HEK293 (cell line): ENCODE results near the gene TCTN2.
A peak's percentile ranks its signal among the peaks of the same experiment; 100 is the strongest.

Experiments
- FEZF1 ChIP-seq: fragments of 450-650 bp; formaldehyde crosslinking; IDR thresholded peaks from 2 replicates; pipeline ENCODE4 v1.5.1; 2016; ENCODE audit warnings: missing biosample characterization, missing genetic modification characterization
- SP3 ChIP-seq: fragments of 450-650 bp; formaldehyde crosslinking; IDR thresholded peaks from 2 replicates; pipeline ENCODE4 v1.5.1; 2016; ENCODE audit warnings: missing biosample characterization, missing genetic modification characterization
- SP7 ChIP-seq: fragments of 450-650 bp; formaldehyde crosslinking; IDR thresholded peaks from 2 replicates; pipeline ENCODE4 v1.5.1; 2016; ENCODE audit warnings: missing biosample characterization, missing genetic modification characterization
- TCF7L2 ChIP-seq: IDR thresholded peaks from 2 replicates; pipeline ENCODE4 v1.6.1; 2011; ENCODE audit warnings: low read depth, mild to moderate bottlenecking, inconsistent platforms, low read length, moderate library complexity, borderline replicate concordance
- WT1 ChIP-seq: fragments of 450-650 bp; formaldehyde crosslinking; IDR thresholded peaks from 2 replicates; pipeline ENCODE4 v1.5.1; 2016; ENCODE audit warnings: missing biosample characterization, missing genetic modification characterization
- YY2 ChIP-seq: fragments of 450-650 bp; formaldehyde crosslinking; IDR thresholded peaks from 2 replicates; pipeline ENCODE4 v1.5.1; 2016; ENCODE audit warnings: missing biosample characterization, missing genetic modification characterization
- ZEB2 ChIP-seq: fragments of 450-650 bp; formaldehyde crosslinking; IDR thresholded peaks from 2 replicates; pipeline ENCODE4 v1.5.1; 2016; ENCODE audit warnings: missing biosample characterization, missing genetic modification characterization
- ZNF146 ChIP-seq: fragments of 450-650 bp; formaldehyde crosslinking; IDR thresholded peaks from 2 replicates; pipeline ENCODE4 v1.5.1; 2016; ENCODE audit warnings: missing biosample characterization, missing genetic modification characterization
- ZNF2 ChIP-seq: fragments of 450-650 bp; formaldehyde crosslinking; IDR thresholded peaks from 2 replicates; pipeline ENCODE4 v1.5.1; 2016; ENCODE audit warnings: missing biosample characterization, missing genetic modification characterization
- ZNF23 ChIP-seq: fragments of 450-650 bp; formaldehyde crosslinking; IDR thresholded peaks from 2 replicates; pipeline ENCODE4 v1.5.1; 2016; ENCODE audit warnings: missing biosample characterization, missing genetic modification characterization, borderline replicate concordance
- ZNF354C ChIP-seq: fragments of 450-650 bp; formaldehyde crosslinking; IDR thresholded peaks from 2 replicates; pipeline ENCODE4 v1.5.1; 2016; ENCODE audit warnings: missing biosample characterization, missing genetic modification characterization, low read depth, borderline replicate concordance
- ZNF426 ChIP-seq: fragments of 450-650 bp; formaldehyde crosslinking; IDR thresholded peaks from 2 replicates; pipeline ENCODE4 v1.5.1; 2017; ENCODE audit warnings: missing biosample characterization, missing genetic modification characterization, mild to moderate bottlenecking, inconsistent platforms, moderate library complexity
- ZNF585B ChIP-seq: fragments of 450-650 bp; formaldehyde crosslinking; IDR thresholded peaks from 2 replicates; pipeline ENCODE4 v1.5.1; 2016; ENCODE audit warnings: missing biosample characterization, missing genetic modification characterization
- ZNF596 ChIP-seq: fragments of 450-650 bp; IDR thresholded peaks from 2 replicates; pipeline ENCODE4 v1.5.0; 2018; ENCODE audit warnings: missing biosample characterization, mild to moderate bottlenecking, missing genetic modification characterization, moderate library complexity
- ZNF600 ChIP-seq: fragments of 450-650 bp; formaldehyde crosslinking; IDR thresholded peaks from 2 replicates; pipeline ENCODE4 v1.5.1; 2016; ENCODE audit warnings: missing biosample characterization, missing genetic modification characterization
- ZNF629 ChIP-seq: fragments of 450-650 bp; formaldehyde crosslinking; IDR thresholded peaks from 2 replicates; pipeline ENCODE4 v1.5.1; 2017; ENCODE audit warnings: missing biosample characterization, missing genetic modification characterization
- ZNF677 ChIP-seq: fragments of 450-650 bp; IDR thresholded peaks from 2 replicates; pipeline ENCODE4 v1.5.0; 2018; ENCODE audit warnings: missing biosample characterization, mild to moderate bottlenecking, missing genetic modification characterization, moderate library complexity
- ZNF747 ChIP-seq: fragments of 450-650 bp; formaldehyde crosslinking; IDR thresholded peaks from 2 replicates; pipeline ENCODE4 v1.5.1; 2016; ENCODE audit warnings: missing biosample characterization, missing genetic modification characterization
- TF ChIP-seq, protein P1 (sequence below): fragments of 450-650 bp; formaldehyde crosslinking; conservative IDR thresholded peaks from 2 replicates; pipeline ENCODE4 v1.5.1; 2016; ENCODE audit warnings: low read depth, missing biosample characterization, missing genetic modification characterization
- TF ChIP-seq, protein P2 (sequence below): fragments of 450-650 bp; formaldehyde crosslinking; optimal IDR thresholded peaks from 2 replicates; pipeline ENCODE3; 2016; ENCODE audit warnings: missing biosample characterization, mild to moderate bottlenecking, missing genetic modification characterization
- TF ChIP-seq, protein P3 (sequence below): fragments of 450-650 bp; formaldehyde crosslinking; IDR thresholded peaks from 2 replicates; pipeline ENCODE4; 2016; ENCODE audit warnings: missing biosample characterization, missing genetic modification characterization
- TF ChIP-seq, protein P4 (sequence below): fragments of 450-650 bp; formaldehyde crosslinking; conservative IDR thresholded peaks from 2 replicates; pipeline ENCODE4 v1.5.1; 2016; ENCODE audit warnings: low read depth, missing biosample characterization, missing genetic modification characterization
- TF ChIP-seq, protein P5 (sequence below): fragments of 450-650 bp; formaldehyde crosslinking; IDR thresholded peaks from 2 replicates; pipeline ENCODE4 v1.5.1; 2016; ENCODE audit warnings: missing biosample characterization, missing genetic modification characterization
- TF ChIP-seq, protein P6 (sequence below): fragments of 450-650 bp; formaldehyde crosslinking; IDR thresholded peaks from 2 replicates; pipeline ENCODE4 v1.5.1; 2017; ENCODE audit warnings: missing biosample characterization, missing genetic modification characterization

Gene TCTN2

DNA sequence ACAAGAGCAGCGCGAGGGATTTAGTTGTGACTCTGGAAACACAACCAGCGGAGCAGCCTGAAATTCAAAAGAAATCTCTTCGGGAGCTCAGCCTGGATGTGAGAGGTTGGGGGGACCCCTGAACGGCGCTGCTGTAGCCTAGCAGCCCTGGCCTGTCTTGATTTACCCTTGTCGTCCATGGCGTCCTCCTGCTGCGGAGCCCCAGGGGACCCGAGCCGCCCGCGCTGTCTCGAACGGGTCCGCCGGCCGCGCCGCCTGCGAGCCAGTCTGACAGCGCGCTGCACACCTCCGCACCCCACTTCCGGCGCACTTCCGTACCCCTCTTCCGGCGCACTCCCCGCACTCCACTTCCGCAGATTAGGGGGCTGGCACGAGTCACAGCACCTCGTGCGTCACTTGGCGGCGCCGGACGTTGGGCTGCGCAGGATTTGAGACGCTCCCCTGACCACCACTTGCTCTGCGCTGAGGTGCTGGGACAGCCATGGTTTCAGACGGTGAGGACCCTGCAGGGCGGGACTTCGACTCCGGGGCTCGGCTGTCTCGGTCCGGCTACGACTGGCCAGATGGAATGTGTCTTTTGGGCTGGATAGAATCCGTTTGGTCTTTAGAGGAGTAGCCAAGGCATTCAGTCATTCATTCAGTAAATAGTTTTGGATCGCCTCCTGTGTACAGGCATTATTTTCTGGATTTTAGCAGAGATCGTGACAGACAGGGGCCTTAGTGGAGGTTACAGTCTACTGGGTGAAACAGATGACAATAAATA lies 37.4 kb upstream of the TCTN2 start, which contains the start of the genes EIF2B1 and GTF2H3 (continued):
- TF ChIP-seq, protein P1, sequence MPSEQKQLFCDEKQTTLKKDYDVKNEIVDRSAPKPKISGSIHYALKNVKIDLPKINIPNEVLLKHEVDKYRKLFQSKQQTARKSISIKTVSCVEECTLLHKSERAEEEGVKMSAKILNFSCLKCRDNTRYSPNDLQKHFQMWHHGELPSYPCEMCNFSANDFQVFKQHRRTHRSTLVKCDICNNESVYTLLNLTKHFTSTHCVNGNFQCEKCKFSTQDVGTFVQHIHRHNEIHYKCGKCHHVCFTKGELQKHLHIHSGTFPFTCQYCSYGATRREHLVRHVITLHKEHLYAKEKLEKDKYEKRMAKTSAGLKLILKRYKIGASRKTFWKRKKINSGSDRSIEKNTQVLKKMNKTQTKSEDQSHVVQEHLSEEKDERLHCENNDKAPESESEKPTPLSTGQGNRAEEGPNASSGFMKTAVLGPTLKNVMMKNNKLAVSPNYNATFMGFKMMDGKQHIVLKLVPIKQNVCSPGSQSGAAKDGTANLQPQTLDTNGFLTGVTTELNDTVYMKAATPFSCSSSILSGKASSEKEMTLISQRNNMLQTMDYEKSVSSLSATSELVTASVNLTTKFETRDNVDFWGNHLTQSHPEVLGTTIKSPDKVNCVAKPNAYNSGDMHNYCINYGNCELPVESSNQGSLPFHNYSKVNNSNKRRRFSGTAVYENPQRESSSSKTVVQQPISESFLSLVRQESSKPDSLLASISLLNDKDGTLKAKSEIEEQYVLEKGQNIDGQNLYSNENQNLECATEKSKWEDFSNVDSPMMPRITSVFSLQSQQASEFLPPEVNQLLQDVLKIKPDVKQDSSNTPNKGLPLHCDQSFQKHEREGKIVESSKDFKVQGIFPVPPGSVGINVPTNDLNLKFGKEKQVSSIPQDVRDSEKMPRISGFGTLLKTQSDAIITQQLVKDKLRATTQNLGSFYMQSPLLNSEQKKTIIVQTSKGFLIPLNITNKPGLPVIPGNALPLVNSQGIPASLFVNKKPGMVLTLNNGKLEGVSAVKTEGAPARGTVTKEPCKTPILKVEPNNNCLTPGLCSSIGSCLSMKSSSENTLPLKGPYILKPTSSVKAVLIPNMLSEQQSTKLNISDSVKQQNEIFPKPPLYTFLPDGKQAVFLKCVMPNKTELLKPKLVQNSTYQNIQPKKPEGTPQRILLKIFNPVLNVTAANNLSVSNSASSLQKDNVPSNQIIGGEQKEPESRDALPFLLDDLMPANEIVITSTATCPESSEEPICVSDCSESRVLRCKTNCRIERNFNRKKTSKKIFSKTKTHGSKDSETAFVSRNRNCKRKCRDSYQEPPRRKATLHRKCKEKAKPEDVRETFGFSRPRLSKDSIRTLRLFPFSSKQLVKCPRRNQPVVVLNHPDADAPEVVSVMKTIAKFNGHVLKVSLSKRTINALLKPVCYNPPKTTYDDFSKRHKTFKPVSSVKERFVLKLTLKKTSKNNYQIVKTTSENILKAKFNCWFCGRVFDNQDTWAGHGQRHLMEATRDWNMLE: peak; percentile 92
- TF ChIP-seq ZNF747 (tag by site-specific recombination): no peak
- TF ChIP-seq, protein P2, sequence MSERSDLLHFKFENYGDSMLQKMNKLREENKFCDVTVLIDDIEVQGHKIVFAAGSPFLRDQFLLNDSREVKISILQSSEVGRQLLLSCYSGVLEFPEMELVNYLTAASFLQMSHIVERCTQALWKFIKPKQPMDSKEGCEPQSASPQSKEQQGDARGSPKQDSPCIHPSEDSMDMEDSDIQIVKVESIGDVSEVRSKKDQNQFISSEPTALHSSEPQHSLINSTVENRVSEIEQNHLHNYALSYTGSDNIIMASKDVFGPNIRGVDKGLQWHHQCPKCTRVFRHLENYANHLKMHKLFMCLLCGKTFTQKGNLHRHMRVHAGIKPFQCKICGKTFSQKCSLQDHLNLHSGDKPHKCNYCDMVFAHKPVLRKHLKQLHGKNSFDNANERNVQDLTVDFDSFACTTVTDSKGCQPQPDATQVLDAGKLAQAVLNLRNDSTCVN (tag by site-specific recombination): peak; percentile 91
- 0 out of 2 replicates have a peak, but pooled peaks have one; percentile 46 for TF ChIP-seq ZEB2 (tag by site-specific recombination)
- TF ChIP-seq, protein P3, sequence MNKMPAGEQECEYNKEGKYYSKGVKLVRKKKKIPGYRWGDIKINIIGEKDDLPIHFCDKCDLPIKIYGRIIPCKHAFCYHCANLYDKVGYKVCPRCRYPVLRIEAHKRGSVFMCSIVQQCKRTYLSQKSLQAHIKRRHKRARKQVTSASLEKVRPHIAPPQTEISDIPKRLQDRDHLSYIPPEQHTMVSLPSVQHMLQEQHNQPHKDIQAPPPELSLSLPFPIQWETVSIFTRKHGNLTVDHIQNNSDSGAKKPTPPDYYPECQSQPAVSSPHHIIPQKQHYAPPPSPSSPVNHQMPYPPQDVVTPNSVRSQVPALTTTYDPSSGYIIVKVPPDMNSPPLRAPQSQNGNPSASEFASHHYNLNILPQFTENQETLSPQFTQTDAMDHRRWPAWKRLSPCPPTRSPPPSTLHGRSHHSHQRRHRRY (tag by site-specific recombination): no peak
- no peak for TF ChIP-seq FEZF1 (tag by site-specific recombination)
- TF ChIP-seq ZNF354C: no peak
- TF ChIP-seq, protein P4, sequence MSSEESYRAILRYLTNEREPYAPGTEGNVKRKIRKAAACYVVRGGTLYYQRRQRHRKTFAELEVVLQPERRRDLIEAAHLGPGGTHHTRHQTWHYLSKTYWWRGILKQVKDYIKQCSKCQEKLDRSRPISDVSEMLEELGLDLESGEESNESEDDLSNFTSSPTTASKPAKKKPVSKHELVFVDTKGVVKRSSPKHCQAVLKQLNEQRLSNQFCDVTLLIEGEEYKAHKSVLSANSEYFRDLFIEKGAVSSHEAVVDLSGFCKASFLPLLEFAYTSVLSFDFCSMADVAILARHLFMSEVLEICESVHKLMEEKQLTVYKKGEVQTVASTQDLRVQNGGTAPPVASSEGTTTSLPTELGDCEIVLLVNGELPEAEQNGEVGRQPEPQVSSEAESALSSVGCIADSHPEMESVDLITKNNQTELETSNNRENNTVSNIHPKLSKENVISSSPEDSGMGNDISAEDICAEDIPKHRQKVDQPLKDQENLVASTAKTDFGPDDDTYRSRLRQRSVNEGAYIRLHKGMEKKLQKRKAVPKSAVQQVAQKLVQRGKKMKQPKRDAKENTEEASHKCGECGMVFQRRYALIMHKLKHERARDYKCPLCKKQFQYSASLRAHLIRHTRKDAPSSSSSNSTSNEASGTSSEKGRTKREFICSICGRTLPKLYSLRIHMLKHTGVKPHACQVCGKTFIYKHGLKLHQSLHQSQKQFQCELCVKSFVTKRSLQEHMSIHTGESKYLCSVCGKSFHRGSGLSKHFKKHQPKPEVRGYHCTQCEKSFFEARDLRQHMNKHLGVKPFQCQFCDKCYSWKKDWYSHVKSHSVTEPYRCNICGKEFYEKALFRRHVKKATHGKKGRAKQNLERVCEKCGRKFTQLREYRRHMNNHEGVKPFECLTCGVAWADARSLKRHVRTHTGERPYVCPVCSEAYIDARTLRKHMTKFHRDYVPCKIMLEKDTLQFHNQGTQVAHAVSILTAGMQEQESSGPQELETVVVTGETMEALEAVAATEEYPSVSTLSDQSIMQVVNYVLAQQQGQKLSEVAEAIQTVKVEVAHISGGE (tag by site-specific recombination): peak; percentile 98
- TF ChIP-seq YY2 (tag by site-specific recombination): peak; percentile 81
- no peak for TF ChIP-seq ZNF585B
- peak; percentile 61; the same call in 1 of the 2 replicates for TF ChIP-seq ZNF2 (tag by site-specific recombination)
- peak; percentile 87 for TF ChIP-seq SP7 (tag by site-specific recombination)
- TF ChIP-seq ZNF23 (tag by site-specific recombination): no peak
- TF ChIP-seq, protein P5, sequence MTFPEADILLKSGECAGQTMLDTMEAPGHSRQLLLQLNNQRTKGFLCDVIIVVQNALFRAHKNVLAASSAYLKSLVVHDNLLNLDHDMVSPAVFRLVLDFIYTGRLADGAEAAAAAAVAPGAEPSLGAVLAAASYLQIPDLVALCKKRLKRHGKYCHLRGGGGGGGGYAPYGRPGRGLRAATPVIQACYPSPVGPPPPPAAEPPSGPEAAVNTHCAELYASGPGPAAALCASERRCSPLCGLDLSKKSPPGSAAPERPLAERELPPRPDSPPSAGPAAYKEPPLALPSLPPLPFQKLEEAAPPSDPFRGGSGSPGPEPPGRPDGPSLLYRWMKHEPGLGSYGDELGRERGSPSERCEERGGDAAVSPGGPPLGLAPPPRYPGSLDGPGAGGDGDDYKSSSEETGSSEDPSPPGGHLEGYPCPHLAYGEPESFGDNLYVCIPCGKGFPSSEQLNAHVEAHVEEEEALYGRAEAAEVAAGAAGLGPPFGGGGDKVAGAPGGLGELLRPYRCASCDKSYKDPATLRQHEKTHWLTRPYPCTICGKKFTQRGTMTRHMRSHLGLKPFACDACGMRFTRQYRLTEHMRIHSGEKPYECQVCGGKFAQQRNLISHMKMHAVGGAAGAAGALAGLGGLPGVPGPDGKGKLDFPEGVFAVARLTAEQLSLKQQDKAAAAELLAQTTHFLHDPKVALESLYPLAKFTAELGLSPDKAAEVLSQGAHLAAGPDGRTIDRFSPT (tag by site-specific recombination): no peak
- TF ChIP-seq ZNF596 (tag by site-specific recombination): no peak
- TF ChIP-seq WT1 (tag by site-specific recombination): peak; percentile 61; the same call in 1 of the 2 replicates
- TF ChIP-seq ZNF426 (tag by site-specific recombination): no peak
- TF ChIP-seq ZNF677 (tag by site-specific recombination): no peak
- peak; percentile 97 for TF ChIP-seq ZNF629 (tag by site-specific recombination)
- peak; percentile 82 for TF ChIP-seq SP3
- no peak for TF ChIP-seq TCF7L2
- peak; percentile 5; the same call in 1 of the 2 replicates for TF ChIP-seq ZNF146 (tag by site-specific recombination)
- peak; percentile 89 for TF ChIP-seq ZNF600
- TF ChIP-seq, protein P6, sequence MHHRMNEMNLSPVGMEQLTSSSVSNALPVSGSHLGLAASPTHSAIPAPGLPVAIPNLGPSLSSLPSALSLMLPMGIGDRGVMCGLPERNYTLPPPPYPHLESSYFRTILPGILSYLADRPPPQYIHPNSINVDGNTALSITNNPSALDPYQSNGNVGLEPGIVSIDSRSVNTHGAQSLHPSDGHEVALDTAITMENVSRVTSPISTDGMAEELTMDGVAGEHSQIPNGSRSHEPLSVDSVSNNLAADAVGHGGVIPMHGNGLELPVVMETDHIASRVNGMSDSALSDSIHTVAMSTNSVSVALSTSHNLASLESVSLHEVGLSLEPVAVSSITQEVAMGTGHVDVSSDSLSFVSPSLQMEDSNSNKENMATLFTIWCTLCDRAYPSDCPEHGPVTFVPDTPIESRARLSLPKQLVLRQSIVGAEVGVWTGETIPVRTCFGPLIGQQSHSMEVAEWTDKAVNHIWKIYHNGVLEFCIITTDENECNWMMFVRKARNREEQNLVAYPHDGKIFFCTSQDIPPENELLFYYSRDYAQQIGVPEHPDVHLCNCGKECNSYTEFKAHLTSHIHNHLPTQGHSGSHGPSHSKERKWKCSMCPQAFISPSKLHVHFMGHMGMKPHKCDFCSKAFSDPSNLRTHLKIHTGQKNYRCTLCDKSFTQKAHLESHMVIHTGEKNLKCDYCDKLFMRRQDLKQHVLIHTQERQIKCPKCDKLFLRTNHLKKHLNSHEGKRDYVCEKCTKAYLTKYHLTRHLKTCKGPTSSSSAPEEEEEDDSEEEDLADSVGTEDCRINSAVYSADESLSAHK: no peak
